SK-N-SH (cell line): ENCODE data around the gene MARCHF10. TPM values are rescaled to one million over a fixed set of nuclear protein-coding genes. Genes with fewer than 3 reads are reported as not detected.

Experiments
- CTCF ChIA-PET: fragments of 300-600, 350-600 bp; formaldehyde crosslinking; extraction: SDS; loops from one replicate; lab custom pipeline; 2021; lab: Yijun Ruan, JAX
- POLR2A ChIA-PET: fragments of 350-600 bp; sonication (Branson Sonifier 250); formaldehyde crosslinking; extraction: SDS; loops from one replicate; lab custom pipeline; 2020; ENCODE audit warnings: antibody characterized with exemption, inconsistent platforms; lab: Yijun Ruan, JAX
- DNase-seq: peaks from one replicate; pipeline ENCODE4 v3.0.0; 2012
- H2AFZ ChIP-seq: fragments of 200-600 bp; sonication (generic); 2 replicates; pipeline ENCODE4 v1.8.1; 2016; ENCODE audit warnings: antibody characterized with exemption, mild to moderate bottlenecking, low read depth
- H3F3A ChIP-seq: fragments of 200-600 bp; sonication (generic); replicated peaks from 2 replicates; pipeline ENCODE3; 2016; ENCODE audit warnings: antibody characterized with exemption, mild to moderate bottlenecking; ENCODE audit not compliant: insufficient read depth
- H3K27ac ChIP-seq, 2 experiments: fragments of 200-500 bp in 1 of 2; fragments of 200-600 bp in 1 of 2; sonication (Bioruptor generic) in 1 of 2; sonication (generic), shearing (Covaris generic) in 1 of 2; 2 replicates each; pipeline versions ENCODE4 v1.5.1 to v1.6.1; 2014 to 2016; ENCODE audit warnings: low read depth in 2 of 2, inconsistent platforms in 1 of 2, low read length in 1 of 2, mild to moderate bottlenecking in 1 of 2, mixed read lengths in 1 of 2
- H3K27me3 ChIP-seq: fragments of 200-600 bp; sonication (generic), shearing (Covaris generic); 2 replicates; pipeline ENCODE4 v1.6.1; 2016; ENCODE audit warnings: mixed run types; ENCODE audit not compliant: insufficient read depth
- H3K36me3 ChIP-seq, 2 experiments: fragments of 200-500 bp in 1 of 2; fragments of 200-600 bp in 1 of 2; sonication (Bioruptor generic) in 1 of 2; sonication (generic) in 1 of 2; replicated peaks in 1 of 2; 2 replicates each; pipeline versions ENCODE3 to v1.5.1; 2014 to 2016; ENCODE audit warnings: low read length in 1 of 2, mild to moderate bottlenecking in 1 of 2; ENCODE audit not compliant: insufficient read depth in 2 of 2, control insufficient read depth in 1 of 2
- H3K4me1 ChIP-seq, 2 experiments: fragments of 200-500 bp in 1 of 2; fragments of 200-600 bp in 1 of 2; sonication (Bioruptor generic) in 1 of 2; sonication (generic), shearing (Covaris generic) in 1 of 2; 2 replicates each; pipeline versions ENCODE4 v1.5.1 to v1.6.1; 2014 to 2016; ENCODE audit warnings: low read depth in 1 of 2, low read length in 1 of 2, mixed run types in 1 of 2; ENCODE audit not compliant: insufficient read depth in 2 of 2, control insufficient read depth in 1 of 2
- H3K4me2 ChIP-seq: fragments of 200-600 bp; sonication (generic), shearing (Covaris generic); 2 replicates; pipeline ENCODE4 v1.6.1; 2017; ENCODE audit warnings: mixed run types
- H3K4me3 ChIP-seq, 2 experiments: fragments of 200-500 bp in 1 of 2; fragments of 200-600 bp in 1 of 2; sonication (Bioruptor generic) in 1 of 2; sonication (generic), shearing (Covaris generic) in 1 of 2; 2 replicates each; pipeline versions ENCODE4 v1.5.1 to v1.8.1; 2014 to 2016; ENCODE audit warnings: low read depth in 2 of 2, inconsistent platforms in 1 of 2, low read length in 1 of 2, mild to moderate bottlenecking in 1 of 2, mixed read lengths in 1 of 2, moderate library complexity in 1 of 2
- H3K79me2 ChIP-seq: fragments of 200-600 bp; sonication (generic); 2 replicates; pipeline ENCODE4 v1.8.1; 2017; ENCODE audit warnings: mild to moderate bottlenecking; ENCODE audit not compliant: insufficient read depth
- H3K9ac ChIP-seq: fragments of 200-600 bp; sonication (generic); 2 replicates; pipeline ENCODE4 v1.6.1; 2017; ENCODE audit warnings: mixed run types
- H3K9me2 ChIP-seq: fragments of 200-600 bp; sonication (generic); 2 replicates; pipeline ENCODE4 v1.6.1; 2017; ENCODE audit warnings: mixed run types
- H3K9me3 ChIP-seq: fragments of 200-600 bp; sonication (generic); 2 replicates; pipeline ENCODE4 v1.6.1; 2017; ENCODE audit warnings: mixed run types, mild to moderate bottlenecking, moderate library complexity
- H4K20me1 ChIP-seq: fragments of 200-600 bp; sonication (generic); 2 replicates; pipeline ENCODE4 v1.6.1; 2017; ENCODE audit warnings: mild to moderate bottlenecking, mixed run types; ENCODE audit not compliant: insufficient read depth
- CHD2 ChIP-seq: fragments of 150-350 bp; IDR thresholded peaks from 2 replicates; pipeline ENCODE4 v1.6.1; 2018; ENCODE audit warnings: low read length; ENCODE audit not compliant: partially characterized antibody
- EP300 ChIP-seq, 2 experiments: IDR thresholded peaks; 2 replicates each; pipeline versions ENCODE4 v1.4.0 to v1.6.1; 2012; ENCODE audit warnings: borderline replicate concordance in 1 of 2, low read depth in 1 of 2, low read length in 1 of 2
- GABPA ChIP-seq: IDR thresholded peaks from 2 replicates; pipeline ENCODE4 v1.4.0; 2012; ENCODE audit warnings: low read depth, mild to moderate bottlenecking
- IRF3 ChIP-seq: fragments of 150-350 bp; IDR thresholded peaks from 2 replicates; pipeline ENCODE4 v1.6.1; 2016; ENCODE audit warnings: mild to moderate bottlenecking, low read depth, low read length
- MAX ChIP-seq: IDR thresholded peaks from 2 replicates; pipeline ENCODE4 v1.4.0; 2012; ENCODE audit warnings: low read depth
- MXI1 ChIP-seq: IDR thresholded peaks from 2 replicates; pipeline ENCODE4 v1.6.1; 2012; ENCODE audit warnings: mild to moderate bottlenecking, low read depth, low read length, improper control_type of control experiment
- PBX3 ChIP-seq: IDR thresholded peaks from 2 replicates; pipeline ENCODE4; 2012
- POLR2AphosphoS5 ChIP-seq: IDR thresholded peaks from 2 replicates; pipeline ENCODE4 v1.6.1; 2012; ENCODE audit warnings: low read depth, low read length
- RAD21 ChIP-seq: IDR thresholded peaks from 2 replicates; pipeline ENCODE4 v1.6.1; 2012; ENCODE audit warnings: mild to moderate bottlenecking, low read length
- RCOR1 ChIP-seq: fragments of 150-350 bp; IDR thresholded peaks from 2 replicates; pipeline ENCODE4 v1.6.1; 2017; ENCODE audit warnings: antibody characterized with exemption, low read length
- RXRA ChIP-seq: IDR thresholded peaks from 2 replicates; pipeline ENCODE4 v1.4.0; 2012; ENCODE audit warnings: low read depth, mild to moderate bottlenecking, borderline replicate concordance
- SMC3 ChIP-seq: IDR thresholded peaks from 2 replicates; pipeline ENCODE4 v1.6.1; 2012; ENCODE audit warnings: low read depth, low read length, improper control_type of control experiment
- TAF1 ChIP-seq: IDR thresholded peaks from 2 replicates; pipeline ENCODE4 v1.6.1; 2012; ENCODE audit warnings: low read depth, mild to moderate bottlenecking, low read length, moderate library complexity, borderline replicate concordance
- USF1 ChIP-seq: IDR thresholded peaks from 2 replicates; pipeline ENCODE4 v1.4.0; 2012; ENCODE audit warnings: low read depth, borderline replicate concordance
- WGBS: methylation state at CpG from one replicate; pipeline ENCODE4 v1.1.6; 2017; ENCODE audit warnings: low lambda C conversion rate; 5-methylcytosine and 5-hydroxymethylcytosine counted together
- polyA plus RNA-seq, 3 experiments: library from polyadenylated mRNA; depleted of rRNA; stranded (reverse); fragments of >200 nt; gene quantifications; 2 replicates each; pipeline ENCODE4 v1.2.3, GENCODE V29; 2012

Gene MARCHF10
- polyA plus RNA-seq, 1 of the 3 experiments (the other 2 are of a cell fraction) = 0.16 TPM

GRCh38 chr17:62668091-62668804 is 139.9 kb downstream of the MARCHF10 start:
- POLR2A ChIA-PET = no interaction called here
- no peaks in the 10 kb centered on the region for H3K27me3 ChIP-seq
- peak; percentile 85 for DNase-seq
- CTCF ChIA-PET = interaction anchor here (0.8 to 1.1 kb wide), 4 partner anchors 8 to 944 kb away, joined by 3 to 4 read pairs (median 3); no protein-coding TSS in a partner anchor
- H3K79me2 ChIP-seq = peaks cover 63% of the 10 kb centered on the region
- 71% methylated on average over 10 of the region's 10 CpGs for WGBS
- H3K4me3 ChIP-seq = no peak overlapping the region
- no peak overlapping the region for H3K4me2 ChIP-seq
- no peak for TF ChIP-seq PBX3
- TF ChIP-seq EP300 (IDR thresholded peaks at IDR 0.05; ENCODE audit: borderline replicate concordance in 1 of 2, low read depth in 1 of 2, low read length in 1 of 2) = peak in 1 of 2 experiments; percentile 79; a peak in 2 of 4 replicates
- TF ChIP-seq CHD2 = peak; percentile 48
- peak; percentile 68; the same call in 1 of the 2 replicates for TF ChIP-seq RCOR1
- TF ChIP-seq MXI1 = peak; percentile 67; the same call in 1 of the 2 replicates
- TF ChIP-seq TAF1 = no peak
- no peak for TF ChIP-seq IRF3
- TF ChIP-seq MAX = no peak
- TF ChIP-seq SMC3 = peak; percentile 20; the same call in 1 of the 2 replicates
- TF ChIP-seq USF1 = no peak
- TF ChIP-seq RXRA = no peak
- no peak for TF ChIP-seq GABPA
- peak; percentile 41 for TF ChIP-seq RAD21
- TF ChIP-seq POLR2AphosphoS5 = no peak; the same call in 1 of the 2 replicates
- H3K9ac ChIP-seq = no peak overlapping the region
- no peaks in the 10 kb centered on the region for H3K9me3 ChIP-seq
- H3K27ac ChIP-seq = peak overlapping the region in 1 of 2 experiments; percentile 1; a peak in 1 of 4 replicates
- H3K36me3 ChIP-seq = peaks cover 45 to 56% of the 10 kb centered on the region in 2 experiments
- H2AFZ ChIP-seq = no peak overlapping the region
- H3K4me1 ChIP-seq = peaks cover 0 to 20% of the 10 kb centered on the region in 2 experiments; a peak in 1 of 4 replicates
- H3F3A ChIP-seq = peaks cover 17% of the 10 kb centered on the region
- H4K20me1 ChIP-seq = peaks cover 41% of the 10 kb centered on the region
- no peaks in the 10 kb centered on the region for H3K9me2 ChIP-seq
